Heart left ventricle (tissue), 13 donors: ENCODE measurements around the gene KCNK7.

ENCODE experiments used
- POLR2A ChIP-seq, 2 donors: fragments of 450-650 bp; IDR thresholded peaks; one replicate each; pipeline ENCODE4 v1.6.1; 2017; ENCODE audit warnings: antibody characterized with exemption in 2 of 2, mild to moderate bottlenecking in 2 of 2, moderate library complexity in 2 of 2
- TF ChIP-seq, protein P1 (sequence below), 12 donors: fragments of 200-600 bp; sonication (generic) in 4 of 12; IDR thresholded peaks; one replicate each; pipeline versions ENCODE4 v1.5.0 to v1.8.0; 2018 to 2022; ENCODE audit warnings: antibody characterized with exemption in 12 of 12, mild to moderate bottlenecking in 5 of 12
- donor health status: ischemic (EF 13 %, LVEDD 7.1; RV severe dilation, severe dysfunction).
- donor health status: DM: no; HTN: yes; CAD: no.
- donor health status: DM: no; HTN: no; CAD: no.
- donor health status: ischemic (EF 25% LVEDD 6.9; RV normal size, moderate dysfunction).
- donor health status: ischemic (EF 25% LVEDD 5.7; RV mildly dilated, moderate dysfunction).
- donor health status: ischemic (EF 35%, LVEDD 5.7; RV mildly dilated, moderate dysfunction).
- donor health status: nonischemic (EF 11% LVEDD 7.7; RV severe dilation, severe dysfunction).
- donor health status: DM: yes; HTN: yes; CAD: no.
- donor health status: PGD.
- donor health status: ischemic (EF 29% LVEDD 5.4; RV normal size, mild dysfunction).
- donor health status: nonischemic (EF 23%, LVEDD 6.1; RV moderate dilation, normal function).

DNA sequence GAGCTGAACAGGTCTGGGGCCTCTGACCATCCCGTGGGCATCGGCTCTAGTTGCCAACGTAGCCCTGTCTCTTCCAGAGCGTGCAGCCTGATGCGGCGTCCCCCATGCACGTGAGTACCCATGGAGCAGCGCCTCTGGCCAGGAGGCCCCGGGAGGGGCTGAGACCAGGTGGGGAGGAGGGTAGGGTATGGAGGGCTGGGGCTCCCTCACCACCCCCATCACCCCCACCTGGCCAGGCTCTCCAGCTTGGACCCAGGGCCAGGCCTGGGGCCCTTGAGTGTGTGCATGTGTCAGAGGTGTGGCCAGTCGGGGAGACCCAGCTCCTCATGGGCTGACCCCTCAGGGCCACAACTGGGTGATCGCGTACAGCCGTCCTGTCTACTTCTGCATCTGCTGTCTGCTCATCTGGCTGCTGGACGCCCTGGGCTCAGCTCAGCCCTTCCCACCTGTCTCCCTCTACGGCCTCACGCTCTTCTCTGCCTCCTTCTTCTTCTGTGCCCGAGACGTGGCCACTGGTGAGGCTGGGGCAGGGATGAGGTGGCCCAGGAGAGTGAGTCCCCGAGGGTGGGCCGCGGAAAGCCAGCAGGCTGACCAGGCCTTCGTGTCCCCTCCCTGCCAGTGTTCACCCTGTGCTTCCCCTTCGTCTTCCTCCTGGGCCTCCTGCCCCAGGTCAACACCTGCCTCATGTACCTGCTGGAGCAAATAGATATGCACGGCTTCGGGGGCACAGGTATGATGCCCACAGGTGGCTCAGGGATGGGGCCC lies 28.4 kb upstream of the KCNK7 start:
- TF ChIP-seq, protein P1, sequence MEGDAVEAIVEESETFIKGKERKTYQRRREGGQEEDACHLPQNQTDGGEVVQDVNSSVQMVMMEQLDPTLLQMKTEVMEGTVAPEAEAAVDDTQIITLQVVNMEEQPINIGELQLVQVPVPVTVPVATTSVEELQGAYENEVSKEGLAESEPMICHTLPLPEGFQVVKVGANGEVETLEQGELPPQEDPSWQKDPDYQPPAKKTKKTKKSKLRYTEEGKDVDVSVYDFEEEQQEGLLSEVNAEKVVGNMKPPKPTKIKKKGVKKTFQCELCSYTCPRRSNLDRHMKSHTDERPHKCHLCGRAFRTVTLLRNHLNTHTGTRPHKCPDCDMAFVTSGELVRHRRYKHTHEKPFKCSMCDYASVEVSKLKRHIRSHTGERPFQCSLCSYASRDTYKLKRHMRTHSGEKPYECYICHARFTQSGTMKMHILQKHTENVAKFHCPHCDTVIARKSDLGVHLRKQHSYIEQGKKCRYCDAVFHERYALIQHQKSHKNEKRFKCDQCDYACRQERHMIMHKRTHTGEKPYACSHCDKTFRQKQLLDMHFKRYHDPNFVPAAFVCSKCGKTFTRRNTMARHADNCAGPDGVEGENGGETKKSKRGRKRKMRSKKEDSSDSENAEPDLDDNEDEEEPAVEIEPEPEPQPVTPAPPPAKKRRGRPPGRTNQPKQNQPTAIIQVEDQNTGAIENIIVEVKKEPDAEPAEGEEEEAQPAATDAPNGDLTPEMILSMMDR (IDR thresholded peaks at IDR 0.05) = no peak
- no peak for TF ChIP-seq POLR2A (IDR thresholded peaks at IDR 0.05)
